ENCODE results near the gene RPS3. TPM values are rescaled to one million over a fixed set of nuclear protein-coding genes. Genes with fewer than 3 reads are reported as not detected.

The RPS3 gene
- total and polyA plus RNA-seq, 2 of the 13 experiments (the other 11 are each of a cell fraction or from before 2014, with no cell fraction given) = 2,143 to 3,616 TPM

DNA sequence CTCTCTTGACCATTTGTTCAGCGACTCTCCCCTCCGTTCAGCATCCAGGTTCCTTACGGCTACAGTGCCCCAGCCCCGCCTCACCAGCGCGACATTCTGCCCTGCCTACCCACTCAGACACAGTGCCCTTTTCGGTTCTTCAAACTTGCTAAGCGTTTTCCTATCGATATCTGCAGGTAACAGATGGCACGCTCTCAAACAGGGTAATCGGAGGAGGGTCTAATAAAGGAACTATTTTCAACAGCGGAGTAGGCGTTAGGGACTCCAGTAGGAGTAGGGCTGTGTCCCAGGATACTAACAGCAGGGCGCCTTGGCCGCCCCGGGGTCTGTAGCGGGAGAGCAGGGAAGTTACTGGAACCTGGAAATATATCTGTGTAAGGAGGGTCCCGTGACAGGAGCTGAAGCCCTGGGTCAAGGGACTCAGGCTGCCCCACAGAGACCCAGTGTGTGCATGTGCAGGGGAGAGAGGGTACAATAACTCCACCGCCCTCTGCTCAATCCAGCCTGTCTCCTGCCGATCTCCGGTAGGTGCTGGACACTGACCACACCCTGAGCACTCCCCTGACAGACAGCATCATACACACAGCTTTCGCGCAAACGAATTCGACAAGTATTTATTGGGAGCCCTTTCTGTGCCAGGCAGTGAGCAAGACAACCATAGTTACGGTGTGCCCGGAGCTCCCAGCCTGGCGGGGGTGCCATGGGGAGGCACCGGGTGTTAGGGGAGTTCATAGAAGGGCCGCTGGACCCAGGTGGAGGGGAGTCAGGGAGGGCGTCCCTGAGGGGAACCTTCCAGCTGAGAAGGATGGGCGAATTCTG lies 31.6 kb downstream of the RPS3 start:
- Histone ChIP-seq H3K4me2 (ENCODE audit: low read depth, low read length) (peak overlapping the region; percentile 19; the same call in 1 of the 2 replicates), H4K20me1 (ENCODE audit: insufficient read depth, low read length) (no peaks in the 10 kb centered on the region), H3K36me3 (replicated peaks in 1 of 2; ENCODE audit: control insufficient read depth in 1 of 2, insufficient read depth in 2 of 2, low read length in 2 of 2) (peaks cover 1 to 14% of the 10 kb centered on the region in 2 experiments; a peak in 1 of 5 replicates), H3K27ac (ENCODE audit: extremely low read length, insufficient read depth, low read length) (no peak overlapping the region), H3K79me2 (ENCODE audit: insufficient read depth, low read length) (no peaks in the 10 kb centered on the region), H3K9me3 (ENCODE audit: low read length) (no peaks in the 10 kb centered on the region), H2AFZ (ENCODE audit: low read length) (no peak overlapping the region), H3K9ac (ENCODE audit: insufficient read depth, low read depth, low read length) (no peak overlapping the region), H3K4me3 (replicated peaks in 1 of 3; ENCODE audit: insufficient read depth in 1 of 3, low read depth in 2 of 3, low read length in 3 of 3) (peak overlapping the region in 1 of 3 experiments; percentile 35; a peak in 1 of 6 replicates), H3K27me3 (ENCODE audit: control insufficient read depth in 1 of 2, insufficient read depth in 2 of 2, low read length in 2 of 2) (peaks cover 3 to 25% of the 10 kb centered on the region in 2 experiments; a peak in 4 of 5 replicates), H3K4me1 (ENCODE audit: insufficient read depth, low read length) (peaks cover 37% of the 10 kb centered on the region)
- TF ChIP-seq EZH2 (conservative IDR thresholded peaks at IDR 0.05; ENCODE audit: low read depth, low read length) = peak; percentile 52; the same call in 1 of the 2 replicates
- TF ChIP-seq ZFY (CRISPR knock-in tag; IDR thresholded peaks at IDR 0.05) = 0 out of 2 replicates have a peak, but pooled peaks have one; percentile 2
- TF ChIP-seq, protein P1, sequence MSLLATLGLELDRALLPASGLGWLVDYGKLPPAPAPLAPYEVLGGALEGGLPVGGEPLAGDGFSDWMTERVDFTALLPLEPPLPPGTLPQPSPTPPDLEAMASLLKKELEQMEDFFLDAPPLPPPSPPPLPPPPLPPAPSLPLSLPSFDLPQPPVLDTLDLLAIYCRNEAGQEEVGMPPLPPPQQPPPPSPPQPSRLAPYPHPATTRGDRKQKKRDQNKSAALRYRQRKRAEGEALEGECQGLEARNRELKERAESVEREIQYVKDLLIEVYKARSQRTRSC (CRISPR knock-in tag; IDR thresholded peaks at IDR 0.05; ENCODE audit: low read depth) = no peak
- TF ChIP-seq SAP130 (CRISPR knock-in tag; IDR thresholded peaks at IDR 0.05; ENCODE audit: low read depth) = no peak
- TF ChIP-seq, protein P2, sequence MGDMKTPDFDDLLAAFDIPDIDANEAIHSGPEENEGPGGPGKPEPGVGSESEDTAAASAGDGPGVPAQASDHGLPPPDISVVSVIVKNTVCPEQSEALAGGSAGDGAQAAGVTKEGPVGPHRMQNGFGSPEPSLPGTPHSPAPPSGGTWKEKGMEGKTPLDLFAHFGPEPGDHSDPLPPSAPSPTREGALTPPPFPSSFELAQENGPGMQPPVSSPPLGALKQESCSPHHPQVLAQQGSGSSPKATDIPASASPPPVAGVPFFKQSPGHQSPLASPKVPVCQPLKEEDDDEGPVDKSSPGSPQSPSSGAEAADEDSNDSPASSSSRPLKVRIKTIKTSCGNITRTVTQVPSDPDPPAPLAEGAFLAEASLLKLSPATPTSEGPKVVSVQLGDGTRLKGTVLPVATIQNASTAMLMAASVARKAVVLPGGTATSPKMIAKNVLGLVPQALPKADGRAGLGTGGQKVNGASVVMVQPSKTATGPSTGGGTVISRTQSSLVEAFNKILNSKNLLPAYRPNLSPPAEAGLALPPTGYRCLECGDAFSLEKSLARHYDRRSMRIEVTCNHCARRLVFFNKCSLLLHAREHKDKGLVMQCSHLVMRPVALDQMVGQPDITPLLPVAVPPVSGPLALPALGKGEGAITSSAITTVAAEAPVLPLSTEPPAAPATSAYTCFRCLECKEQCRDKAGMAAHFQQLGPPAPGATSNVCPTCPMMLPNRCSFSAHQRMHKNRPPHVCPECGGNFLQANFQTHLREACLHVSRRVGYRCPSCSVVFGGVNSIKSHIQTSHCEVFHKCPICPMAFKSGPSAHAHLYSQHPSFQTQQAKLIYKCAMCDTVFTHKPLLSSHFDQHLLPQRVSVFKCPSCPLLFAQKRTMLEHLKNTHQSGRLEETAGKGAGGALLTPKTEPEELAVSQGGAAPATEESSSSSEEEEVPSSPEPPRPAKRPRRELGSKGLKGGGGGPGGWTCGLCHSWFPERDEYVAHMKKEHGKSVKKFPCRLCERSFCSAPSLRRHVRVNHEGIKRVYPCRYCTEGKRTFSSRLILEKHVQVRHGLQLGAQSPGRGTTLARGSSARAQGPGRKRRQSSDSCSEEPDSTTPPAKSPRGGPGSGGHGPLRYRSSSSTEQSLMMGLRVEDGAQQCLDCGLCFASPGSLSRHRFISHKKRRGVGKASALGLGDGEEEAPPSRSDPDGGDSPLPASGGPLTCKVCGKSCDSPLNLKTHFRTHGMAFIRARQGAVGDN (CRISPR knock-in tag; IDR thresholded peaks at IDR 0.05) = 0 out of 2 replicates have a peak, but pooled peaks have one; percentile 1
- no peak for TF ChIP-seq ZNF567 (CRISPR knock-in tag; IDR thresholded peaks at IDR 0.05; ENCODE audit: borderline replicate concordance)
- TF ChIP-seq NCOA2 (CRISPR knock-in tag; IDR thresholded peaks at IDR 0.05) = no peak
- ATAC-seq (peak; percentile 6; the same call in 2 of the 3 replicates), DNase-seq (ENCODE audit: low spot score) (no peak), FAIRE-seq (no peak)
- intact Hi-C loops (cut with micrococcal nuclease; ENCODE audit: unreplicated experiment) = no loop called here
- CTCF ChIA-PET (ENCODE audit: low intra/inter-chr PET ratio, low total read pairs) = no interaction called here
- in situ Hi-C loops (cut with HindIII; ENCODE audit: extremely low pct_ligation_motif_present, low pct_unique_long_range_greater_than_20kb) = no loop called here
- POLR2A ChIA-PET = interaction anchor here (1.4 kb wide), 1 partner anchor 9 kb away, joined by 4 read pairs; no protein-coding TSS in a partner anchor
- BruUV-seq (replicated peaks) = no TSS peak
- WGBS (ENCODE audit: low lambda C conversion rate) = 61% methylated on average over 23 of the region's 32 CpGs

Measured in HepG2 (cell line).